GM12873 (cell line): ENCODE results near the gene NMT1.

Experiments
- CTCF ChIP-seq: IDR thresholded peaks from 2 replicates; pipeline ENCODE4 v1.5.1; 2012; ENCODE audit warnings: low read depth, mild to moderate bottlenecking, moderate library complexity, low read length, control low read depth; ENCODE audit not compliant: insufficient read depth; ENCODE audit errors: missing control alignments

The NMT1 gene

DNA sequence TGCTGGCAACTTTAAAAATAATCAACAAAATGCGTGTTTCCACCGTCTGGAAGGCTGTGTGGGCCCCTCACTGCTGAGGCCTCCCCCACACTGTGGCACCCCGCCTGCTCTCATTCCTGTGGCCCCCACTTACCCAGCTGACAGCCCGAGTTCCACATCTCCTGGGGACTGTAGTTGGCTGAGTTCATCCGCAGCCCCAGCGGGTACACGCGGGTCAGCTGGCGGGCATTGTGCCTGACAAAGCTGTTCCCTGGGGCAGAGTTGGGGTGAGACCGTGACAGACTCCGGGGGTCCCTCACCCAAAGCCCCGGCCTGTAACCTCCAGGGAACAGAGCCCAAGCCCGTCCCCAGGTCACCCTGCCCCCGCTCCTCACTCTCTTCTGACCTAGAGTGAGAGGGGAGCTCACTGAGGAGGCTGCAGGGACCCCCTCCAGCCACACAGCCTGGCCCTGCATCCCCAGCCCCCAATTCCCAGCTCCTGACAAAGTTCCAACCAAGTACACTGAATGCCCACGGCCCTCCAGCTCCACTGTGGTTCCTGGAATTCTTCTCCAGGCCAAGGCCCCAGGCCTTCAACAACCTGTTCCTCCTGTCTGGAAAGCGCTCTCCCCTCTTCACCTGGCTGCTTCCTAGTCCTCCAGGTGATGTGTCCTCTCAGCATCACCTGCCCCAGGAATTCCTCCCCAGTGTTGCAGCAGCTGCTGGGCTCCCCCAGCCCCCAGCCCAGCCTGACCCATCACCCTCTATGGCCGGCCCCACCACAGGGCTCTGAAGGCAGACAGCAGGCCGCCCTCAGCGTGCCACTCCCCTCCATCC, 53.2 kb downstream of the NMT1 start:
- TF ChIP-seq CTCF, result no peak

DNA sequence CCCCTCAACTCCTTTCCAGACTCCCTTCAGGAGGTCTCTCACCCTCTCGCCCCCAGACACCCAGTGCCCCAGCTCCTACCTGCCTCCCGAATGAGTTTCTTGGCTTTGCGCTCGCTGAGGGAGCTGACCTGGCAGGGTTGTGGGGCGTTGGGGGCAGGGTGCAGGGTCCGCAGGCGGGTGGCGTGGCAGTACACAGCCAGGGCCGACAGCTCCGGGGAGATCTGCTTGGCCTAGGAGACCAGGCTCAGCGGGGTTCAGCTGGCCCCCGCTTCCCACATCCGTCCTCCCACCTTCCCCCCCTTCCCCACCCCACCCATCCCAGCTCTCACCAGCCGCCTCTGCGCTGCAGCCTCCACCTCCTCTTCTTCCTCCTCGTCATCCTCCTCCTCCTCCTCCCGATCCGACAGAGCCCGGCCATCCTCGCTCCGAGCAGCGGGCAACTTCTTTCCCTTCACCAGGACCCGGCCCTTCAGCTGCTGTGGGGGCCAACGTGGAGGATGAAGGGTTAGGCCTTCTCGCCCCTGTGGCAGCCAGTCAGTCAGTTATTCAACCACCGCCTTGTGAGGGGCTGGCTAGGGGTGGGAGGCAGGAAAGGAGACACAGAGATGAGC, 54.0 kb downstream of the NMT1 start:
- no peak for TF ChIP-seq CTCF

- TF ChIP-seq CTCF, result no peak
Measured at GRCh38 chr17:45115871-45116270, 54.8 kb downstream of the NMT1 start.

DNA sequence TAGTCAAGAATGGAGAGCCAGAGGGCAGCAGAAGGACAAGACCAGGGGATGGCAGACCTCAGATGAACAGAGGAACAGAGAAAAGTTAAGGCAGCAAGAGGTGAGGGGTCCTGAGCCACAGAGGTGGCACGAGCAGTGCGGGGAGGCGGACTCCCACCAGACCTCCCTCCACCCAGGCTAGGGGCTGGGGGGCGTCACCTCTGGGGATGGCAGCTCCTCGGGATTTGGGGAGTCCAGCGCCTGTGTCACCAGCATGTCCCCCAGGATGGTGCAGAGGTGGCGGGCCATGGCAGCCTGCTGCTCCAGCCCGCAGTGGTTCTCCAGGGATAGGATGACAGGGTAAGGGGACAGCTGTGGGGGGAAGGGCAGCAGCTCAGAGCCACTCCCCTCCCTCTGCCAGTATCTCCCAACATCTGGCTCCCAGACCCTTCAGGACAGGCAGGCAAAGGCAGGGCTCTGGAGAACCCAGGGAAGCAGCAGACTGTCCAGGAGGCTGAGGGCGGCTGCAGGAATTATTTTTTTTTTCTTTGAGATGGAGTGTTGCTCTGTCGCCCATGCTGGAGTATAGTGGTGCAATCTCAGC, 55.4 kb downstream of the NMT1 start:
- TF ChIP-seq CTCF, result no peak

- TF ChIP-seq CTCF, result no peak
Measured at GRCh38 chr17:45117334-45117733, 56.2 kb downstream of the NMT1 start.

GRCh38 chr17:45117848-45118646, 56.9 kb downstream of the NMT1 start:
- no peak for TF ChIP-seq CTCF

DNA sequence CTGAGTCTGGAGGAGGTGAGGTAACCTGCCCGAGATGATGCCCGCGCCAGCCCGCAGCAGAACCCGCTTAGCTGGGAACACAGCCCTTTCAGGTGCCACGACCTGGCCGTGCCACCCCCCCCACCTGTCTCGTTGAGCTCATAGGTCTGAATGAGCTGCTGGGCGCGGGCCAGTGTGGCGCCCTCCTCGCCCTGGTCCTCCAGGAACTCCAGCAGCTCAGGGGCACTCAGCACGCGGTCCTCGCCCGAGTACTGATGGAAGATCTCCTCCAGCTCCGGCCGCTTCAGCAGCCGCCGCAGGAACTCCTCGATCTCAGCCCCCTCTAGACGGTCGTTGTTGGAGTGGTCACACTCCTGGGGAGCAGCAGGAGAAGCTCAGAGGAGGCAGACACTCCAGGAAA, 57.6 kb downstream of the NMT1 start:
- no peak for TF ChIP-seq CTCF
